ENCODE results near the gene SELENOM.
A peak's percentile ranks its signal among the peaks of the same experiment; 100 is the strongest.
"Not testable (repeated sequence)": the region's sequence is repeated elsewhere in the genome, so short reads cannot be mapped to it uniquely, and the experiment has no call there.

SELENOM gene

GRCh38 chr22:31089160-31090100 is 17.9 kb downstream of the SELENOM start:
- DNase-seq = no peak

- DNase-seq = no peak
These were observed 19.0 kb downstream of the SELENOM start for GRCh38 chr22:31088233-31088986.

GRCh38 chr22:31087744-31088215 is 19.6 kb downstream of the SELENOM start:
- no peak for DNase-seq

- DNase-seq = no peak
These were observed 20.6 kb downstream of the SELENOM start for GRCh38 chr22:31086703-31087330.

- no peak for DNase-seq
These were observed 21.4 kb downstream of the SELENOM start for GRCh38 chr22:31085928-31086327.

GRCh38 chr22:31085493-31085824 is 21.9 kb downstream of the SELENOM start:
- DNase-seq = no peak

- peak; percentile 76 for DNase-seq
These were observed 22.4 kb downstream of the SELENOM start for GRCh38 chr22:31084811-31085492.

- DNase-seq = no peak
These were observed 23.2 kb downstream of the SELENOM start for GRCh38 chr22:31083923-31084810.

GRCh38 chr22:31083377-31083768 is 24.0 kb downstream of the SELENOM start:
- DNase-seq = no peak

GRCh38 chr22:31082606-31083376 is 24.6 kb downstream of the SELENOM start:
- DNase-seq = no peak

GRCh38 chr22:31081963-31082605 is 25.3 kb downstream of the SELENOM start:
- DNase-seq = no peak

- peak; percentile 70 for DNase-seq
These were observed 26.3 kb downstream of the SELENOM start, which contains the start of gene SMTN for GRCh38 chr22:31080848-31081649. Gene SMTN, plus strand, starts transcription at chr22:31081318. Its CDS starts 1,941 bp downstream, at chr22:31083259.

GRCh38 chr22:31080164-31080847 is 27.1 kb downstream of the SELENOM start:
- DNase-seq = no peak

GRCh38 chr22:31079095-31079642 is 28.2 kb downstream of the SELENOM start:
- DNase-seq = no peak

GRCh38 chr22:31078389-31078788 is 29.0 kb downstream of the SELENOM start:
- not testable (repeated sequence) for DNase-seq

GRCh38 chr22:31077681-31078080 is 29.7 kb downstream of the SELENOM start:
- no peak for DNase-seq

- DNase-seq = no peak
These were observed 31.4 kb downstream of the SELENOM start for GRCh38 chr22:31075961-31076360.

- DNase-seq = not testable (repeated sequence)
These were observed 33.7 kb downstream of the SELENOM start for GRCh38 chr22:31073545-31074145.
